EL (cell line): Measurements from ENCODE around the gene NT5C1A.

Experiments
- DNase-seq: peaks from one replicate; pipeline ENCODE4 v3.0.0-alpha.2; 2016

NT5C1A gene

DNA sequence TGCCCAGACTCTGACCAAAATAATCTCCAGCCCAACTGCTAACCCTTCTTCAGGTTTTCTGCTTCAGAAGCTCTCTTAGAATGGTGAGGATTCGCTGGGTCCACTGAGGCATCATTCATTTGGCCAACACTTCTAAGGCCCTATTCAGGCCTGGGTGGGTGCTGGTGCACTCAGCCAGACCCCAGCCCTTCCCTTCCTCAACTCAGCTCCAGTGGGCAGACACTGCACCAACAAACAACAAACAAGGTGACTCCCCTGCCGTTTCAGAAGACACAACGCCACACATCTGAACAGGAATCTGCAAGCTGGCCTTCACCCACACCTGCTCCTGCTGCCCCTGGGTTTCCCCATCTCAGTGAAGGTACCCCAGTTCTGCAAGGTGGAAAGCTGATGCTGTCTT lies 38.5 kb downstream of the NT5C1A start:
- DNase-seq: no peak

DNA sequence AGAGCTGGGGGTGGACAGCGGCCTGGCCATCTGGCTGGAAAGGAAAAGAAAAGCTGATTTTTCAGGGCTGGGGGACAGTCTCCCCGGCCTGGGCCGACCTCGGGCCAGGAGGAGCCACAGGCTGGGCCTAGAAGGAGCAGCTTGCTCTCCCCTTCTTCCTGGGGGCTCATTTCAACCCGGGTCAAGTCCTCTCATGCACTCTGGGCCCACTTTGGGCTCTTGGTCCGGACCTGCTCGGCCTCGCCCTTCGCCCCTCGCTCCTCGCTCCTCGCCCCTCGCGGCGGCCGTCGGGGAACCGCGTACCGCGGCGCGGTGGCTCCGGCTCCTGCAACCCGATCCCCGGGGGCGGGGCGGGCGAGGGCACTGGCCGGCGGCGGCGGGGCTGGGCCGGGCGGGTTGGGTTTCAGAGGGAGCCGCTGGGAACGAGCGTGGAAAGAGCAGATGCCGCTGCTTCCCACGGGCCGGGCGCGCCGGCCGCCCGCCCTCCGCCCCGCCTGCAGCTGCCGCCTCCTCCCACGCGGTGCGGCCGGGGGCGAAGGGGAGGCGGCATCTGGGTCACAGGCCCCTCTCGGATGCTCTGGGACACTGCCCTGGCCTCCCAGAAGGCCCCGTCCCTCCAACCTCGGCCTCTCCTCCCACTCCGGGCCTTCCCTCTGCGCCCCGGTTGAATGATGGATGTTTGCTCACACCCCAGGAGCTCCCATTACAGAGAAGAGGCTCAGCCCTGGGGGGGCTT lies 39.1 kb downstream of the NT5C1A start:
- DNase-seq: peak; percentile 61

DNA sequence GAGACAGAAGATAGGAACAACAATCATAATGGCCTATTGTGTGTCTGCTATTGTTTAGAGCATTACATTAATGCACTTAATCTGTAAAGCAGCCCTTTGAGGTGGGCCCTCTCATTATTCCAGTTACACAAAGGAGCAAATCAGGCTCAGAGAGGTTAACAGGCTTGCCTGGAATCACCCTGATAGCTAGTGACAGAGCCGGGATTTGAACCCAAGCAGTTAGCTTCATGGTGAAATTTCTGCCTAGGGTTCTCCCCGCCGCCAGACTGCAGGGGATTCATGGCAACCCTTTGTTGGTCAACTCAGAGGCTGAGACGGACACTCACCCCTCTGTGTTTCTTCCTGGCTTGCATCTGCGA lies 39.6 kb downstream of the NT5C1A start:
- no peak for DNase-seq

DNA sequence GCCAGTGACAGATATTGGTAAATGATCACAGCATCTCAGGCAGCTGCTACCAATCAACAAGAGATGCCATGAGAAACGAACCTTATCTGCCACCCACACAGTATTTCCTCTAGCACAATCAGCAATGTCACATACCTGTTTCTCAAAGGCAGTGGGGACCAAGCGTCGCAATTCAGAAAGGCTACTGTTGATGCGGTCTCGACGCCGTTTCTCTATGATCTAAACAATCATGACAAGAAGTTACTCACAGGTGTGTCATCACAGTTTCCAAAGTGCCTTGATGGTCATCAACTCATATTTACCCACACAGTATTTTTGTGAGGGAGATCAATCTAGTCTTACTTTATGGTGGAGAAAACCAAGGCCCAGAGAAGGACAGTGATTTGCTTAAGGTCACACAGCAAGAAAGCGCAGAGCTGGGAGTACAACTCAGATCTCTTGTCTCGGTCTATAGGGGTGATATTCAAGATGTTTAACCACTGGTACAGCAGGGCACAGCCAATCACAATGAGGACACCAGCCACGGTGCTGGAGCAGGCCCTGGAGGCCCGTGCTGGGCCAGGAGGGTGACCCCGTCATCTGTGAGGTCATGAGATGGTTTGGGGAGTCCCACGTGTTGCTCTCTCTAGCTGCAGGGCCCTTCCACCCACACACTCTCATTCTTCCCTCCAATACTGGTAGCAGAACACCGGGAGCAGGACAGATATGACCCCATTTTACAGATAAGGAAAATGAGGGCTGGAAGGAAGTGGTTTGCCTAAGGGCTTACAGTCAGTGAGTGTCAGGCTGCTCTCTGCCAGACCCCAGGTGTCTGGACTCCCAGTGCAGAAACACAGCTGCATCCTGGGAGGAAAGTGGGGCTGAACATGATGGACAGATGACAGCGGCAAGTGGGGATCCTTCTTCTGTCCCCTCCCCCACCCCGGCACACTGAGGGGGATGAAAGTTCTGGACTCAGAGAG lies 40.3 kb downstream of the NT5C1A start:
- no peak for DNase-seq

DNA sequence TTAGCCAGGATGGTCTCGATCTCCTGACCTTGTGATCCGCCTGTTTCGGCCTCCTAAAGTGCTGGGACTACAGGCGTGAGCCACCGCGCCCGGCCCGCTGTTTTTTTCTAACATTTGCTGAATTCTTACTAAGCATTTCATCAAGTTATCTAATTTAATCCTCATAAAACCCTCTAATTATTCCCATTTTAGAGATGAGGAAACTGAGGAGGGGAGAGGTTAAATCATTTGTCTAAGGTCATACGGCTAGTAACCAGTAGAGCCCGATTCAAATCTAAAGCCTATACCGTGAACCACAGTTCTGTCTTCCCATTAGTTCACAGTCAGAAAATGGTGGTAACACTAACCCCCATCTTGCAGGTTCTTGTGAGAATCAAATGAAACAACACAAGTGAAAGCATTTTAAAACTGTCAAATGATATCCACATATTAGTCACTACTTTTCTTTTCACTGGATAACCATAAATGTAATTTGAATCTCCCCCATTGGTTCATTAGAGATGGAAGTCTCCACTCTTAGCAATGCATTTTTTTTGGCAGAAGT lies 43.0 kb downstream of the NT5C1A start:
- no peak for DNase-seq

DNA sequence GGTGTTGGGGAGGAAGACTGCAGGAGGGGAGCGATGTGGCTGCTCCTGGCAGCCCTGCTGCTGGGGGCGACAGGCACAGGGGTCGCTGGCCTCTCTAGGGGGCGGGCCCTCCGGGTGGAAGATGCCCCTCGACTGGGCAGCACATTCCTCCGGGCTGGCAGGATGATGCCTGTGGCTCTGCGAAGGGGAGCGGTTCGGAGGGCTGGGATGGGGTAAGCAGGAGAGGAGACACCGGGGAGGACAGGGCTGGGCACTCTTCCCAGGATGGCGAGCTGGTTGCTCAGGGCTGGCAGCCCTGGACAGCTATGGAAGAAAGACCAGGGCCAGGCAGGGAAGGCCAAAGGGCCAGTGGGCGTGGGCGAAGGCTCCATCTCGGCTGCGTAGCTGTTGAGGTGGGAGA lies 45.3 kb downstream of the NT5C1A start:
- no peak for DNase-seq

DNA sequence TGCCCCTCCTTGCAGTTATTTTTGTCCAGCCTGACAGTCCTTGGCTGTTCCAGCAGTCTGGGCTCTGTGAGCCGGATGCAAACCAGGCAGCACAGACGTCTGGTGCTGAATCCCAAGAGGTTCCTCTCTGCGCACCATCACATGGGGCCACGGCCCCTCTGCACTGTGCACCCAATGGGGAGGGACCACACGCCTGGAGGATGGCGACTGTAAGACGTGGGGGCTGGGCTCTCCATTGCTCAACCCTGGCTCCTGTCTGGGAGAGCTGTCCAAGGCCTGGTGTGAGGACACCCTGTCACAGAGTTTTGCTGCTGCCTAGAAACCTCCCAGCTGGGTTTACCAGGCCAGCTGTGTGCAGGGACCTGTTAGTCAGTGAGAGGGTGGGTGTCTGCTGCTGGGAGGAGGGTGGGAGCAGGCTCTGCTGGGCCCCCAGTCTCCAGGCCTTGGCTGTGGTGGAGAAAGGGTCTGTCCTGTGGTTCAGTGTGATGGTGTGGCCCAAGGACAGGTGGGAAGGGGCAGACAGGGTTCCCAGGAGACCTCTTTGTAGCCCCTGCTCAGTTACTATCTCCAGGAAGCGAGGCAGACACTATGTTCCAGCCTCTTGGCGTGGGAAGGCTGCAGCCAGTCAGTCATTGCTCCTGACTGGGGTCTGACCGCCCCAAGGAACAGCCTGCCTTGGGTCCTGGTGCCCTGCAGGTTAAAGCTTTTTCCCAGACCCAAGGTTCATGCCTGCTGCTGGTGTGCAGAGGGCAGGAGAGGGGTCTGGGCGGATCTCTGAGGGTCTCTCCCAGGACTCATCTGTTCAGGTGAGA lies 46.2 kb downstream of the NT5C1A start:
- DNase-seq: no peak

DNA sequence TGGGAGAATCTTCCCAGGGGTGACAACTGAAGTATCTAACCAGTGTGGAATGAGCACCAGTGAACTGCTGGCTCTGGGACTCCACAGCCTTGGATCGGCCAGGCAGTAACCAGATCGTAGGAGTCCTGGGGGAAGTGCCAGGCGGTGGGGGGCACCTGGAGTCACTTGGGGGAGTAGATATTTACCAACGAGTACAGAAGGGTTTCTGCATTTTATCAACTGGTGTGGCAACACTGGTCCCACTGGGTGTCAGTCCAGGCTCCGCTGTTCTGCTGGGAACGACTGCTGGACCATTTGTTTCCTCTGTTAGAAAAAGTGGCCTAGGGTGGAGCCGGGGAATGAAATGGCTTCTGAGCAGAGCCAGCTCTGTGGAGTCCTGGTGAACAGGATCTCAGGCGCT lies 46.9 kb downstream of the NT5C1A start:
- DNase-seq: no peak

DNA sequence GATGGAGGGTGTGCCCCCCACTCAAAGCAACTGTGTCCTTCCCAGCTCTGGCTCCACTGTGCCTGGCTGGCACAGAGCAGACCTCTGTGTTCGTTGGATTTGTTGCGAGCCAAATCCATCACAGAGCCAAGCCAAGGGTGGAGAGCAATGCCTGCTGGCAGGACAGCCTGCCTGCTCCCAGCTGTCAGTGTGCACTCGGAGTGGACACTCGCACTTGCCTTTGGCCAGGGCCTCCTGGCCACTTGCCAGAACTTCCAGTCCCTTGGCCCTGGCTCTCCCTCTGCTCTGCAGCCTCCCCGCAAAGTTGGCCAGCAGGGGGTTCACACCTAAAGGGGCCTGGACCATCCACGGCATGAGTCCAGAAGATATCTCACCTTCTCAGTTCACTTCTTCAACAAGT lies 48.9 kb downstream of the NT5C1A start:
- no peak for DNase-seq

DNA sequence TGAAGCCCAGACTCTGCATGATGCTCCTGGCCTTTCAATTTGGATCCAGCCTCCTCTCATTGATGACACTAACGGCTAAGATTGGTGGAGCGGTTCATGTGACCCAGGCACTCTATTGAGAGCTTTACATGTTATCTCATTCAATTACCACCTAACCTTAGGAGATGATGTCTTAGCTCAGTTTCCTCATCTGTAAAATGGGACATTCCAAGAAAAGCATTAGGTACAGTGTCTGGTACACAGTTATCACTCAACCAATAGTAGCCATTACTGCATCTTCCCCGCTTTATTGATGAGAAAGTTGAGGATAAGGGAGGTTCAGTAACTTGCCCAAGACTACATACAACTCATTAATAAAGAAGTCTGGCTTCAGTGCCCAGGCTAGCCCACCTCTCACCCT lies 49.5 kb downstream of the NT5C1A start:
- no peak for DNase-seq

DNA sequence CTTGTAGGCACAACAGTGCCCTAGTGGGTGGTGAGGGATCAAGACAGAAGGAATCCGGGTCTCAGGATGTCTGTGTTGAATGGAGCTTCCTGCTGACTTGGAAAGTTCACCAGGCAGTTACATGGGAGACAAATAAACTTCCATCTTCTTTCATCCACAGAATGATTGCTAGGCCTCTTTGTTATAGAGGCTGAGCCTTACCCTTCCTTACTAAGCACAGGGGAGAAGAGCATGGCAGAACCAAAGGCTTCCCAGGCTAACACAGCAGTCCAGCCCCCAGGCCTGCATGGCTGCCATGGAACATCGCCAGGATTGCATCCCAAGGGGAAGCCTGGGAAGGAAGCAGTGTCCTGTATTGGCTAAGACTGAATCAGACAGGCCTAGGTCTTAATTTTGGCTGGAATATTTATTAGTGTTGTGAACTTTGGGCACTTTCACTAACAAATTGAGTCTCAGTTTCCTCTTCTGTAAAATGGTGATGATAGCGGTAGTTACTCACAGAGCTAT lies 51.2 kb downstream of the NT5C1A start:
- DNase-seq: no peak

DNA sequence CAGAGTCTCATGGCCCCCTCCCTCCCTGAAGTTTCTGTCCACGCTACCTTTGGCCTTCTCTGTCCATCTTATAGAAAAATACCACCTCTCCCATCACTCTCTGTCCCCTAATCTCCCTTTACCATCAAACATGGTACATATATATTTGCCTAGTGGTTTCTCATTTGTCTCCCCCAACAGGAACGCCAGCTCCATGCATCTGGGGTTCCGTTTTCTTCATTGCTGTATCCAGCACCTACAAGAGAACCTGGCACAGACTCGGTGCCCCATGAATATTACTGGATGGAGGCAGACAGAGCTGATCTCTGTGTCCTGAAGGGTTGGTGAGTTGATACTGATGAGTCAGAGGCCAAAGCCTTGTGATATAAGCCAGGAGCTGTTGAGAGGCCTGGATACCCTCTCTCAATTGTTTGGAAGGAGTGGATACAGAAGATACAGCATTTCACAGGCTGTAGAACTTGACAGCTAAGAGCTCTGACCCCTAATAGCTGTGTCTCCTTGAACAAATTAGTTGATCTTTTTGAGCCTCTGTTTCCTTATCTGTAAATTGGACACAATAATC lies 54.3 kb downstream of the NT5C1A start:
- DNase-seq: no peak

DNA sequence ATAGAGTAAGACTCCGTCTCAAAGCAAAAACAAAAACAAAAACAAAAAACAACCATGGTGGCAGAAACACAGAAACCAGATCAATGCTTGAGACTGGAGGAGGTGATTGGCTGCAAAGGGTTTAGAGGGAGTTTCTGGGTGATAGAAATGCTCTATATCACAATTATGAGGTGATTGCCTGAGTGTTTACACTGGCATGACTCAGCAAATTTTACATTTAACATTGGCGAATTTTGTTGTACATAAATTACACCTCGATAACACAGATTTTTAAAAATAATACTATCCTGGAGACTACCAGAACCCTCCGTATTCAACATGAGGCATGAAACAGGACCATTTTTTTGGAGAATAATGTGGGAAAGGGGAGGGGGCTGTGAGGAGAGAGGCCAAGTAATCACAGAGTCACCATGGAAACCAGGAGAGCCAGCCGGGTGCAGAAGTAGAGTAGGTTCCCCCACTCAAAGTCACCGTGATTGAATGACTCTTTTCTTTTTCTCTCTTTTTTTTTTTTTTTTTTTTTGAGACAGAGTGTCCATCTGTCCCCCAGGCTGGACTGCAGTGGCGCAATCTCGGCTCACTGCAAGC lies 56.7 kb downstream of the NT5C1A start:
- no peak for DNase-seq

DNA sequence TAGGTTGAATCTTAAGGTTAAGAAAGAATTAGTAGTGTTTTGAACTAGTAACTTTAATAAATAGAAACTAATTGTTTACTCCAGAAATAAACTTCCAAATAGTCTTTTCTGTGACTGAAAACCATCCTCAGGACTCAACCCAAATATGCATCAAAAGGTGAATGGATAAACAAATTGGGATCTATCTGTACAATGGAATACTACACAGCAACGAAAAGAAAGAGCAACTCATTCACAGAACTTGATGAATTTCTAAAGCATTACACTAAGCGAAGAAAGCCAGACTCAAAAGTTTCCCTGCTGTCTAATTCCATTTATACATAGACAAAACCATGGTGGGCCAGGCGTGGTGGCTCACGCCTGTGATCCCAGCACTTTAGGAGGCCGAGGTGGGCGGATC lies 57.4 kb downstream of the NT5C1A start:
- DNase-seq: no peak

DNA sequence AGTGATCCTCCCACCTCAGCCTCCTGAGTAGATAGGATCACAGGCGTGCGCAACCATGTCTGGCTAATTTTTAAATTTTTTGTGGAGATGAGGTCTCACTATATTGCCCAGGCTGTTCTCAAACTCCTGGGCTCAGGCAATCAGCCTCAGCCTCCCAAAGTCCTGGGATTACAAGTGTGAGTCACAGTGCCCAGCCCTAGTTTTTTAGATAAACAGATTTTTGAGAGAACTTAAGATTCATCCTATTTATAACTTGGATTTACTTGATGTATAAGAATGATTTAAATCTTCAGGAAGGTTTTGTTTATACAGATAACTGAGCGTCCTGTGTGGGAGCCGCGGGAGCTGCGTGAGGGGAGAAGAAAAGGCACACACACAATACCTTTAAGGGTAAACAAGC lies 58.7 kb downstream of the NT5C1A start:
- DNase-seq: no peak

DNA sequence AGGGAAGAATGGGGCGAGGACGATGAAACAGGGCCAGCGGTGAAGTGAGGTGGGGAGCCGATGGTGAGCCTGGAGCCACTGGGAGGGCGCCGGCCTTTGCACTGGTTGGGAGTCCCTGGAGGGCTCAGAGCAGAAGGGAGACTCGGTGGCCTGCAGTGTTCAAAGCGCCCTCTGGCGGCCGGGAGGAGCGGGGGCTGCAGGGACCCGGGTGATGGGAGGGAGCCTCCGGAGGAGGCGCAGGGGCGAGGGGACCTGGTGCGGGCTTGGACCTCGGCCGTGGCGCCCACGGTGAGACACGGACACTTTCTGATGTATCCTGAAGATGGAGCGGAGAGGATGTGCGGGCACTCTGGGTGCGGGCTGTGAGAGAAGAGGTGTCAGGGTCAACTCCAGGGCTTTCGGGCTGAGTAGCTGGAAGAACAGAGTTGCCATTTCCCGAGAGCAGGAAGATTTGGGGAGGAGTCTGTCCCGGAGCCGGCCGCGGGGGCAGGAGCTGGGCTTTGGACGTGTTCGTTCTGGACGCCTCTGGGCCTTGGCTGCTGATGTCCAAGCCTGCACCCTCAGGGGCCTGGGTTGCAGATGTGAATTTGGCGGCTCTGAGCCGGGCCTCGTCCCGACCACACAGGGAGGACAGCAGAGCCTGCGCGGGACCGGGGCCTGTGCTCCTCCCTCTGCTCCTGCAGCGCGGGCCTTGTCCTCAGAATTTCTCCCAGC lies 62.1 kb downstream of the NT5C1A start:
- peak; percentile 42 for DNase-seq
